NT2/D1 (cell line): ENCODE measurements around the gene PKP4.

Experiments used
- DNase-seq: peaks from one replicate; pipeline ENCODE4 v3.0.0-alpha.2; 2011; ENCODE audit warnings: low read depth, low spot score
- H3K27me3 ChIP-seq: 2 replicates; pipeline ENCODE4 v1.6.0; 2011; ENCODE audit warnings: mild to moderate bottlenecking; ENCODE audit not compliant: insufficient read length, insufficient read depth
- H3K36me3 ChIP-seq: 2 replicates; pipeline ENCODE4 v1.6.1; 2011; ENCODE audit warnings: mild to moderate bottlenecking, low read length, mixed read lengths; ENCODE audit not compliant: insufficient read depth, insufficient read length
- H3K4me1 ChIP-seq: 2 replicates; pipeline ENCODE4 v1.5.1; 2011; ENCODE audit not compliant: insufficient read depth, insufficient read length
- H3K4me3 ChIP-seq: 2 replicates; pipeline ENCODE4 v1.5.1; 2011; ENCODE audit warnings: low read depth; ENCODE audit not compliant: insufficient read length
- H3K9ac ChIP-seq: 2 replicates; pipeline ENCODE4 v1.6.0; 2011; ENCODE audit warnings: low read depth; ENCODE audit not compliant: insufficient read length
- H3K9me3 ChIP-seq: 2 replicates; pipeline ENCODE4 v1.5.1; 2011; ENCODE audit warnings: mild to moderate bottlenecking, low read length; ENCODE audit not compliant: insufficient read depth
- SUZ12 ChIP-seq: IDR thresholded peaks from 2 replicates; pipeline ENCODE4 v1.6.1; 2011; ENCODE audit not compliant: insufficient read length, insufficient read depth; ENCODE audit errors: extremely low read depth
- YY1 ChIP-seq: IDR thresholded peaks from 2 replicates; pipeline ENCODE4 v1.6.1; 2011; ENCODE audit not compliant: insufficient read length, insufficient read depth
- ZNF274 ChIP-seq: IDR thresholded peaks from 2 replicates; pipeline ENCODE4 v1.6.1; 2011; ENCODE audit warnings: mild to moderate bottlenecking, low read depth, low read length

PKP4 gene

GRCh38 chr2:158495175-158495574, 38.4 kb downstream of the PKP4 start:
- no peak for DNase-seq
- TF ChIP-seq YY1 = no peak
- TF ChIP-seq SUZ12 = no peak
- no peak for TF ChIP-seq ZNF274
- Histone ChIP-seq H3K4me3 (no peak overlapping the region), H3K9ac (no peak overlapping the region), H3K4me1 (peaks cover 2% of the 10 kb centered on the region), H3K27me3 (no peaks in the 10 kb centered on the region), H3K9me3 (no peaks in the 10 kb centered on the region), H3K36me3 (peaks cover 4% of the 10 kb centered on the region)

GRCh38 chr2:158496986-158497385, 40.2 kb downstream of the PKP4 start:
- H3K27me3 ChIP-seq = no peaks in the 10 kb centered on the region
- H3K4me1 ChIP-seq = peaks cover 2% of the 10 kb centered on the region
- TF ChIP-seq ZNF274 (no peak), YY1 (no peak), SUZ12 (no peak)
- no peak overlapping the region for H3K4me3 ChIP-seq
- H3K9ac ChIP-seq = no peak overlapping the region
- no peaks in the 10 kb centered on the region for H3K9me3 ChIP-seq
- H3K36me3 ChIP-seq = peaks cover 15% of the 10 kb centered on the region
- DNase-seq = no peak

GRCh38 chr2:158497486-158497885, 40.7 kb downstream of the PKP4 start:
- DNase-seq = no peak

GRCh38 chr2:158498043-158498748, 41.4 kb downstream of the PKP4 start:
- Histone ChIP-seq H3K36me3 (peaks cover 15% of the 10 kb centered on the region), H3K9ac (no peak overlapping the region), H3K27me3 (no peaks in the 10 kb centered on the region), H3K4me3 (no peak overlapping the region), H3K9me3 (no peaks in the 10 kb centered on the region), H3K4me1 (peaks cover 2% of the 10 kb centered on the region)
- no peak for DNase-seq
- TF ChIP-seq SUZ12 = no peak
- no peak for TF ChIP-seq YY1
- no peak for TF ChIP-seq ZNF274

More at GRCh38 chr2:158497486-158497885, 40.7 kb downstream of the PKP4 start:
- Histone ChIP-seq H3K9ac (no peak overlapping the region), H3K36me3 (peaks cover 15% of the 10 kb centered on the region), H3K27me3 (no peaks in the 10 kb centered on the region), H3K4me1 (peaks cover 2% of the 10 kb centered on the region), H3K9me3 (no peaks in the 10 kb centered on the region), H3K4me3 (no peak overlapping the region)
- no peak for TF ChIP-seq SUZ12
- no peak for TF ChIP-seq YY1
- TF ChIP-seq ZNF274 = no peak

- peaks cover 2% of the 10 kb centered on the region for H3K4me1 ChIP-seq
- no peak overlapping the region for H3K4me3 ChIP-seq
- no peak for DNase-seq
- no peak for TF ChIP-seq ZNF274
- no peak for TF ChIP-seq YY1
- no peak for TF ChIP-seq SUZ12
- H3K9ac ChIP-seq = no peak overlapping the region
- H3K27me3 ChIP-seq = no peaks in the 10 kb centered on the region
- peaks cover 15% of the 10 kb centered on the region for H3K36me3 ChIP-seq
- no peaks in the 10 kb centered on the region for H3K9me3 ChIP-seq
Measured at GRCh38 chr2:158498749-158499136, 42.0 kb downstream of the PKP4 start.

- H3K9me3 ChIP-seq = no peaks in the 10 kb centered on the region
- H3K27me3 ChIP-seq = no peaks in the 10 kb centered on the region
- no peak for DNase-seq
- no peak overlapping the region for H3K9ac ChIP-seq
- peaks cover 15% of the 10 kb centered on the region for H3K36me3 ChIP-seq
- no peak overlapping the region for H3K4me3 ChIP-seq
- TF ChIP-seq SUZ12 = no peak
- TF ChIP-seq ZNF274 = no peak
- TF ChIP-seq YY1 = no peak
- peaks cover 2% of the 10 kb centered on the region for H3K4me1 ChIP-seq
Measured at GRCh38 chr2:158499383-158499782, 42.6 kb downstream of the PKP4 start.

GRCh38 chr2:158500333-158500732, 43.6 kb downstream of the PKP4 start:
- TF ChIP-seq SUZ12 = no peak
- Histone ChIP-seq H3K9me3 (no peaks in the 10 kb centered on the region), H3K9ac (no peak overlapping the region), H3K4me1 (peaks cover 2% of the 10 kb centered on the region), H3K4me3 (no peak overlapping the region), H3K36me3 (peaks cover 15% of the 10 kb centered on the region), H3K27me3 (no peaks in the 10 kb centered on the region)
- DNase-seq = no peak

- no peak overlapping the region for H3K9ac ChIP-seq
- TF ChIP-seq ZNF274 = no peak
- TF ChIP-seq SUZ12 = no peak
- TF ChIP-seq YY1 = no peak
- H3K4me1 ChIP-seq = peaks cover 4% of the 10 kb centered on the region
- no peaks in the 10 kb centered on the region for H3K9me3 ChIP-seq
- H3K36me3 ChIP-seq = peaks cover 15% of the 10 kb centered on the region
- H3K4me3 ChIP-seq = no peak overlapping the region
- no peaks in the 10 kb centered on the region for H3K27me3 ChIP-seq
- no peak for DNase-seq
Measured at GRCh38 chr2:158501301-158501700, 44.5 kb downstream of the PKP4 start.
